Thoracic aorta (tissue), 2 donors: ENCODE results near the gene MAN2B2. TPM values are rescaled to one million over a fixed set of nuclear protein-coding genes. Genes with fewer than 3 reads are reported as not detected.

Experiments
- ATAC-seq: fragments of 150-250 bp; one replicate; pipeline ENCODE4 v1.8.0; 2017; ENCODE audit warnings: low read depth; ENCODE audit not compliant: insufficient number of reproducible peaks, low FRiP score
- DNase-seq: peaks from one replicate; pipeline ENCODE4 v3.0.0-alpha.2; 2020; ENCODE audit warnings: low spot score
- H3K27ac ChIP-seq, 2 donors: fragments of 200-600 bp; sonication (generic); 1 replicate in 1 of 2; 2 replicates in 1 of 2; pipeline ENCODE4 v1.5.1; 2016; ENCODE audit warnings: mild to moderate bottlenecking in 2 of 2, moderate library complexity in 2 of 2
- H3K27me3 ChIP-seq: fragments of 200-600 bp; sonication (generic); replicated peaks from 2 replicates; pipeline ENCODE4 v1.6.0; 2016; ENCODE audit warnings: mild to moderate bottlenecking; ENCODE audit not compliant: insufficient read depth
- H3K36me3 ChIP-seq: fragments of 200-600 bp; sonication (generic); one replicate; pipeline ENCODE4 v1.5.1; 2016
- H3K4me1 ChIP-seq, 2 donors: fragments of 200-600 bp; sonication (generic); 1 replicate in 1 of 2; 2 replicates in 1 of 2; pipeline versions ENCODE4 v1.5.1 to v1.6.0; 2016; ENCODE audit warnings: low read depth in 2 of 2, mild to moderate bottlenecking in 1 of 2; ENCODE audit not compliant: control insufficient read depth in 1 of 2
- H3K4me3 ChIP-seq: fragments of 200-600 bp; sonication (generic); 2 replicates; pipeline ENCODE4 v1.5.1; 2016; ENCODE audit warnings: mild to moderate bottlenecking
- H3K9me3 ChIP-seq: fragments of 200-600 bp; sonication (generic); 2 replicates; pipeline ENCODE4 v1.5.1; 2016
- CTCF ChIP-seq: fragments of 200-600 bp; sonication (generic); IDR thresholded peaks from one replicate; pipeline ENCODE4 v1.5.1; 2019; ENCODE audit warnings: antibody characterized with exemption
- total RNA-seq, 2 donors: library from RNA; depleted of rRNA; stranded (reverse); fragments of >200 nt; gene quantifications; one replicate each; pipeline versions ENCODE4 v1.1.0 to v1.2.3, GENCODE V29; 2016

Gene MAN2B2
- total RNA-seq, 2 donors from 2014 or later = 77.1 to 94.1 TPM

DNA sequence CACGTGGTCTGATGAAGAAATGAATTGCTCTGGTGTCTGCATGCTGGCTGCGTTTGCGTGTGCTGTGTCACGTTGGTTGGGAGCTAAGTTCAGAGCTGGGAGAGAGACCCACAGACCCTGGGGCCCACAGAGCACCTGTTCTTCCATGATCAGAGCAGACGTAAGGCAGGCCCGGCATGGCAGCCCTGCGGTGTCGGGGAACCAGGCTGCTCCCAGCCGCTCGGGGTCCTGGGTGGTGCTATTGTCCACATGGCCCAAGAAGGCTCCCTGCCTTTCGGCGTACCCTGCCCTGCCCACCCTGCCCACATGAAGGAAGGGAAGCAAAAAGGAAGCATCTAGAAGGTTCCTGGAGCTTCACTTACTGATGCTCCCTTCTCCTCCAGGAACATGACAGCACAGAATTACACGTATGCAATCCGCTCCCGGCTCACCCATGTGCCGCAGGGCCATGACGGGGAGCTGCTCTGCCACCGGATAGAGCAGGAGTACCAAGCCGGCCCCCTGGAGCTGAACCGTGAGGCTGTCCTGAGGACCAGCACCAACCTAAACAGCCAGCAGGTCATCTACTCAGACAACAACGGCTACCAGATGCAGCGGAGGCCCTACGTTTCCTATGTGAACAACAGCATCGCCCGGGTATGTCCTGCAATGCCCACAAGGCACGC, 34.6 kb downstream of the MAN2B2 start:
- Histone ChIP-seq H3K27me3 (no peaks in the 10 kb centered on the region), H3K9me3 (no peaks in the 10 kb centered on the region), H3K4me3 (no peak overlapping the region), H3K27ac (no peak overlapping the region), H3K36me3 (peaks cover 65% of the 10 kb centered on the region), H3K4me1 (no peaks in the 10 kb centered on the region)
- ATAC-seq (no peak), DNase-seq (no peak)
- TF ChIP-seq CTCF = no peak

GRCh38 chr4:6610856-6611430, 36.0 kb downstream of the MAN2B2 start:
- no peak for DNase-seq
- Histone ChIP-seq H3K27ac (no peak overlapping the region), H3K36me3 (peaks cover 60% of the 10 kb centered on the region), H3K9me3 (no peaks in the 10 kb centered on the region), H3K4me1 (no peaks in the 10 kb centered on the region), H3K27me3 (no peaks in the 10 kb centered on the region), H3K4me3 (no peak overlapping the region)
- no peak for ATAC-seq
- no peak for TF ChIP-seq CTCF

DNA sequence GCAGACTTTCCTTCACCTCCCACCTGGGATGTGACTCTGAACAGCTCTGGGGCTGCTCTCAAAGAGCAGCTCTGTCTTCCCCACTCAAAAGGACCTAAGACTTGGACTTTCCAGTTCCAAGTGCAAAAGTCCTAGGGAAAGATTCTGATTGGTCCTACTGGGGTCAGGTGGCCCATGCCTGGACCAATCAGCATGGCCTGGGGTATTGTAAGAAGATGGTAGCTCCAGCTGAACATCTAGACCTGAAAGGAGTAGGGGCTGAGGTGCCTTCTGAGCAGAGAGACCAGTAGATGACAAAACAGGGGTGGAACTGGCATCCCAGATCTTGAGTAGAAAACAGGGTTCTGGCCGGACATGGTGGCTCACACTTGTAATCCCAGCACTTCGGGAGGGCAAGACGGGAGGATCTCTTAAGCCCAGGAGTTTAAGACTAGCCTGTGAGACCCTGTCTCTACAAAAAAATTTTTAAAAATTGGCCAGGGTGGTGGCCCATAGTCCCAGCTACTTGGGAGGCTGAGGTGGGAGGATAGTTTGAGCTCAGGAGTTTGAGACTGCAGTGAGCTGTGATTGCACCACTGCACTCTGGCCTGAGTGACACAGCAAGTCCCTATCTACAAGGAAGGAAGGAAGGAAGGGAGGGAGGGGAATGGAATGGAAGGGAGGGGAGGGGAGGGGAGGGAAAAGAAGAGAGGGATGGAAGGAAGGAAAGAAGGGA, 38.1 kb downstream of the MAN2B2 start:
- Histone ChIP-seq H3K4me3 (no peak overlapping the region), H3K9me3 (no peaks in the 10 kb centered on the region), H3K27ac (no peak overlapping the region), H3K36me3 (peaks cover 60% of the 10 kb centered on the region), H3K27me3 (no peaks in the 10 kb centered on the region), H3K4me1 (no peaks in the 10 kb centered on the region)
- DNase-seq (no peak), ATAC-seq (no peak)
- TF ChIP-seq CTCF = no peak

GRCh38 chr4:6613676-6614651, 39.0 kb downstream of the MAN2B2 start:
- Histone ChIP-seq H3K4me1 (no peaks in the 10 kb centered on the region), H3K27ac (no peak overlapping the region), H3K36me3 (peaks cover 61% of the 10 kb centered on the region), H3K9me3 (no peaks in the 10 kb centered on the region), H3K27me3 (no peaks in the 10 kb centered on the region), H3K4me3 (no peak overlapping the region)
- ATAC-seq (no peak), DNase-seq (no peak)
- TF ChIP-seq CTCF = no peak
